ACC112 (cell line): Measurements from ENCODE around the gene MAX.
A peak's percentile ranks its signal among the peaks of the same experiment; 100 is the strongest.

Source experiments
- H2AFZ ChIP-seq: fragments of 200-600 bp; sonication (generic); one replicate; pipeline ENCODE4 v1.6.0; 2017; ENCODE audit warnings: antibody characterized with exemption, low read length; ENCODE audit not compliant: unreplicated experiment
- H3K27ac ChIP-seq: fragments of 200-600 bp; sonication (generic); 2 replicates; pipeline ENCODE4 v1.5.1; 2014; ENCODE audit warnings: low read depth, mild to moderate bottlenecking, antibody characterized with exemption, low read length, moderate library complexity
- H3K27me3 ChIP-seq: fragments of 200-600 bp; sonication (generic); 2 replicates; pipeline ENCODE4 v1.6.1; 2014; ENCODE audit warnings: mild to moderate bottlenecking, antibody characterized with exemption, low read length, moderate library complexity, mixed read lengths; ENCODE audit not compliant: insufficient read depth
- H3K36me3 ChIP-seq: fragments of 200-600 bp; sonication (generic); 2 replicates; pipeline ENCODE4 v1.6.1; 2016; ENCODE audit warnings: mild to moderate bottlenecking, antibody characterized with exemption, low read length, moderate library complexity, mixed read lengths; ENCODE audit not compliant: insufficient read depth
- H3K4me1 ChIP-seq: fragments of 200-600 bp; sonication (generic); one replicate; pipeline ENCODE4 v1.6.1; 2016; ENCODE audit warnings: low read length, mixed read lengths; ENCODE audit not compliant: insufficient read depth, unreplicated experiment, control insufficient read depth
- H3K4me3 ChIP-seq: fragments of 200-600 bp; sonication (generic); 2 replicates; pipeline ENCODE4 v1.5.1; 2014; ENCODE audit warnings: mild to moderate bottlenecking, low read depth, low read length
- H3K79me2 ChIP-seq: fragments of 200-600 bp; sonication (generic); one replicate; pipeline ENCODE4 v1.6.0; 2016; ENCODE audit warnings: low read length; ENCODE audit not compliant: control insufficient read depth, unreplicated experiment, insufficient read depth

MAX gene, protein sequence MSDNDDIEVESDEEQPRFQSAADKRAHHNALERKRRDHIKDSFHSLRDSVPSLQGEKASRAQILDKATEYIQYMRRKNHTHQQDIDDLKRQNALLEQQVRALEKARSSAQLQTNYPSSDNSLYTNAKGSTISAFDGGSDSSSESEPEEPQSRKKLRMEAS

DNA sequence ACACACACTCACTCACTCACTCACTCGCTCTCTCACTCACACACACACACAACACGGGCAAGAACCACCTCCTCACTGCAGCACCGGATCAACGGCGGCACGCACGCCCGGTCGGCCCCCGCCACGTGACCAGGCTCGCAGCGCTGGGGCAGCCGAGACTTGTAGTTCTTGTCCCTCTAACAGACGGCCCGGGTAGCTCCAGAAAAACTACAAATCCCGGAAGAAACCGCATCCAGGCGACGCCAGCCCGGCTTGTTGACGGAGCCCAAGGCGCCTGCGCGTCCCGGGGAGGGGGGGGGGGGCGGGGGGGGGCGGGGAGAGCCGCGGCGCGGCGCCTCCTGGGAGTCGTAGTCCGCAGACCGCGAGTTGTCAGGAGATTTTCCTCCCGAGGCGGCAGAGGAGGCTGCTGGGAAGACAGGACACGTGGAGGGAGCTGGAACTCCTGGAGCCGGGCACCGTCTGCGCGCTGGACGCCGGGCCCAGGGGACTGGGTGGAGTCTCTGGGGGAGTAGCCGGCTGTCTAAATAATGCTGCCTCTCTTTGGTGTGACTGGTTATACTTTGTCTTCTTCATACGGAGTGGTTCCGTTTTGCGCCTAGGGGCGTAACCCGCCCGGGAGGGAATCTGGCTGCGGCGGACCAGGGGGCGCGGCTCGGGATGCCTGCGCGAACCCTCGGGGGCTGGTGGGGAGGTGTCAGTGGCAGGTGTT, at the start of gene MAX:
Gene MAX (minus strand): TSS at position 77 of the 709 bp plus-strand sequence. CDS start 178 bp downstream, outside the sequence.
- Histone ChIP-seq H3K36me3 (0 out of 2 replicates have a peak, but pooled peaks cover 4% of the 10 kb centered on the region), H2AFZ (peak within 1 kb of the TSS; percentile 90), H3K79me2 (peaks cover 42% of the 10 kb centered on the region), H3K27me3 (no peaks in the 10 kb centered on the region), H3K4me3 (peak within 1 kb of the TSS; percentile 96), H3K27ac (peak within 1 kb of the TSS; percentile 70), H3K4me1 (peaks cover 27% of the 10 kb centered on the region)

DNA sequence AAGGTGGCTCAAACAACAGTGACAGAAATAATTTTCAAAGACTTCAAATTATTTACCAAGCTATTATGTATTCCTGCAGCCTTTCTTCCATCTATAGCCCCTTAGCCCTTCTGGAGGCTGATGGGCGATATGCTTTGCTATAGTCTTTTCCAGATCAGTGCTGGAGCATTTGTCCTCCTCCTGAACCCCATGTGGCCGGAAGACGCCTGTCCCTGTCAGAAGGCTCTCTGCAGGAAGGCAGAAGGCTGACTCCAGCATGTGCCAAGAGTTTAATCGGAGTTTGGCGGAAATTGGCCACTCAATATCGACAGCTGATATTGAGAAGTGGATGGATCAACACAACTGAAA, 49.3 kb upstream of the MAX start:
- Histone ChIP-seq H3K36me3 (no peaks in the 10 kb centered on the region), H3K27me3 (no peaks in the 10 kb centered on the region), H3K4me1 (peaks cover 3% of the 10 kb centered on the region), H3K79me2 (no peaks in the 10 kb centered on the region), H2AFZ (no peak overlapping the region), H3K4me3 (no peak overlapping the region), H3K27ac (no peak overlapping the region)

DNA sequence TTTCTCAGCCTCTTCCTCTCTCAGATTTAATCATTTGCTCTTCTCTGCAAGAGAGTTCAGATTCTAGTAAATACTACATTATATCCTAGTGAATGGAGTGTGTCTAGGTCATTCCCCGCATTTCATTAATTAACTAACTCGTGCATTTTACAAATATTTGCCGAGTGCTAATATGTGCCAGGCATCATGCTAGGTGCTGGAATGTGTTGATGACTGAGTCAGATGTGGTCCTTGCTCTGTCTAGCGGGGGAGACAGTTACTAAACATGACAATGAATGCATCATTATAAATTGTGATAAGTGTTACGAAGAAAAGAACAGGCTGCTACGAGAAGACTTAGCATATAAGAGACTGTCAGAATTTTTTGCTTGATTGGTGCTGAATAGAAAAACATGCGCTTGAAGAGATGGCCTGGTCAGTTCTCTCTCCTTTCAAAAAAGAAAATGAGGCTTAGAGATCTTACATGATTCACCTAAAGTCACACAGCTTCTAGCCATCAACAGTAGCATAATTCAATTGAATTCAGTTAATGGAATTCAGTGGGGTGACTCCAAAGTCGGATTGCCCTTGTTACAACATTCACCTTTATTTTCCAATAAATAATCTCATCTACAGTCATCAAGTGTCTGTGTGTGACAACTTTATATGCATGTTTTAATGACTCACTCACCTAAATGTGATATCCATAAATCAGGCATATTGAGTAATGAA, 48.7 kb upstream of the MAX start:
- H3K27me3 ChIP-seq, result no peaks in the 10 kb centered on the region
- H2AFZ ChIP-seq, result no peak overlapping the region
- H3K36me3 ChIP-seq, result no peaks in the 10 kb centered on the region
- no peak overlapping the region for H3K4me3 ChIP-seq
- no peaks in the 10 kb centered on the region for H3K79me2 ChIP-seq
- H3K27ac ChIP-seq, result no peak overlapping the region
- H3K4me1 ChIP-seq, result no peaks in the 10 kb centered on the region

DNA sequence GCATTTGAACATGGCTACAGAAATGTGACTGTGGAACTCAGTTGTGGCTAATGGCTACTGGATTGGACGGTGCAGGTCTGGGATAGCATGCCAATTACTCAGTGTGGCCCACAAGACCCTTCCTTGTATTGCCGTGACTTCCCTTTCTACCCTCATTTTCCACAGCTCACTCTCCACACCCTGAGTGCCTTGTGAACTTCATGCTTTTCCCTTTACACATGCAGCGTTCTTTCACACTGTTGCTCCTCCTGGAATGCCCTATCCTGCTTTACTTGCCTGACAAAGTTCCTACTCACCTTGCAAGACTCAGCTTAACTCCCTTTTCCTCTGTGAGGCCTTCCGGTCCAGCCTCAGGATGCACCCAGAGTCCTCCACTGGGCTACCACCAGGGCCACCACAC, 46.8 kb upstream of the MAX start:
- Histone ChIP-seq H3K4me1 (no peaks in the 10 kb centered on the region), H3K27me3 (peaks cover 12% of the 10 kb centered on the region), H3K36me3 (no peaks in the 10 kb centered on the region), H2AFZ (no peak overlapping the region), H3K79me2 (no peaks in the 10 kb centered on the region), H3K27ac (no peak overlapping the region), H3K4me3 (no peak overlapping the region)

DNA sequence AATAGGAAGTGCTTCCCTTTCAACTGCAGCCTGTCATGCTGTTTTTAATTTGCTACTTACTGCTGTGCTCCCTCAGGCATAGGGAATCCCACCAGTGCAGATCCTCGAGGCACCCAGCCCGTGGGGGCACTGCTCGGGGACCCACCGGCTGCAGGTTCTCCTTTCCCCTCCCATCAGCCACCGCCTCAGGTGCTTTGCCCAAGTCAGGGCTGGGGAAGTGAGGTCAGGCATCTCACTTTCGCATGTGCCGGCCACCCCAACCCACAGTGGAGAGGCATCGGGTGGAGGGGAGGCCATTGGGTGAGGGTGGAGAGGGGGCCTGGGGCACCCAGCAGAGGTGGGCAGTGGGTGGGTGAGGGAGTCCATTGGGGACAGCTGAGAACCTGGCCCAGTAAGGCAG, 41.9 kb upstream of the MAX start:
- H2AFZ ChIP-seq, result no peak overlapping the region
- H3K79me2 ChIP-seq, result no peaks in the 10 kb centered on the region
- H3K36me3 ChIP-seq, result no peaks in the 10 kb centered on the region
- peaks cover 31% of the 10 kb centered on the region for H3K27me3 ChIP-seq
- H3K4me1 ChIP-seq, result no peaks in the 10 kb centered on the region
- no peak overlapping the region for H3K27ac ChIP-seq
- H3K4me3 ChIP-seq, result no peak overlapping the region

DNA sequence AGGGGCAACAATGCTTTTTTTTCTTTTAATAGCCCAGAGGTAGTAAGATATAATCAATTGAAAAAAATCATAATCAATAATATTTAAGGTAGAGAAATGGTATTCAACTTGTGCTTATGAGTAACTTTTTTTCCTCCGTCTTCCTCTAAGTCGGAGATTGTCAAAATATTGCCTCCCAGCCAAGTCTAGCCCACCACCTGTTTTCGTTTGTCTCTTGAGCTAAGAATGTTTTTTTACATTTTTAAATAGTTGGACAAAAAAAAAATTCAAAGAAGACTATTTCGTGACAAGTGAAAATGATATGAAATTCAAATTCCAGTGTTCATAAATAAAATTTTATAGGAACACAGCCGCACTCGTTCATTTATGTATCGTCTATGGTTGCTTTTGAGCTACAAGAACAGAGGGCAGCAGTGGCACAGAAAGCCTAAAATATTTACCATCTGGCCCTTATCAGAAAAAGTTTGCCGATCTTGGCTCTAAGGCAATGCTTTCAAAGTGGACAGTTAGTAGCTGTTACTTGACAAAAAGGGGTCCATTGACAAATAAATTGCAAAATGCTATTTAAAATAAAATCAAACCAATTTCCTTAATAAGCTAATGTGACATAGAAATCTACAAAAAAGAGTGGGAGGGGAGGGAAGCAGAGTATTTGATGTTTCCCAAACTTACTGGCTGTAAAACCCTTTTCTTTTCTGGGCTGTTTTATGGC, 40.8 kb upstream of the MAX start:
- no peak overlapping the region for H2AFZ ChIP-seq
- H3K27me3 ChIP-seq, result peaks cover 31% of the 10 kb centered on the region
- H3K79me2 ChIP-seq, result no peaks in the 10 kb centered on the region
- H3K4me3 ChIP-seq, result no peak overlapping the region
- H3K4me1 ChIP-seq, result no peaks in the 10 kb centered on the region
- no peak overlapping the region for H3K27ac ChIP-seq
- H3K36me3 ChIP-seq, result no peaks in the 10 kb centered on the region

DNA sequence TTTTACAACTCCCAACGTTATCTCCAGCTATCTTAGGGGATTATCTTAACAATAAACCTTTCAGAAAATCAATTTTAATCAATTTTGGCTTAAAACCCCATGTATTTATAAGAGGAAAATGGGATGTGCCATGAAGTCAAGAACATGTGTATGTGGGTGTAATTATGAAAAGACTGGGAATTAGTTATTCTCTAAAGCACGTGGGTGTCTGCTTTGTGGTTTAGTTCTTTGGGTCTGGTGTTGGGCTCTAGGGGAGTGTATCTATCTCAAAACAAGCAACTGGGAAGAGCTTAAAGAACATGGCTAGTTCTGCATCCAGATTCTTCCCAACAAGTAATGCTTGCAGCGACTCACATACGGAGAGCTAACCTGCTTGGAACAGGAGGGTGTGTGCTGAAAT, 40.1 kb upstream of the MAX start:
- H3K4me3 ChIP-seq, result no peak overlapping the region
- no peaks in the 10 kb centered on the region for H3K36me3 ChIP-seq
- no peaks in the 10 kb centered on the region for H3K4me1 ChIP-seq
- peaks cover 31% of the 10 kb centered on the region for H3K27me3 ChIP-seq
- no peak overlapping the region for H3K27ac ChIP-seq
- no peak overlapping the region for H2AFZ ChIP-seq
- no peaks in the 10 kb centered on the region for H3K79me2 ChIP-seq

DNA sequence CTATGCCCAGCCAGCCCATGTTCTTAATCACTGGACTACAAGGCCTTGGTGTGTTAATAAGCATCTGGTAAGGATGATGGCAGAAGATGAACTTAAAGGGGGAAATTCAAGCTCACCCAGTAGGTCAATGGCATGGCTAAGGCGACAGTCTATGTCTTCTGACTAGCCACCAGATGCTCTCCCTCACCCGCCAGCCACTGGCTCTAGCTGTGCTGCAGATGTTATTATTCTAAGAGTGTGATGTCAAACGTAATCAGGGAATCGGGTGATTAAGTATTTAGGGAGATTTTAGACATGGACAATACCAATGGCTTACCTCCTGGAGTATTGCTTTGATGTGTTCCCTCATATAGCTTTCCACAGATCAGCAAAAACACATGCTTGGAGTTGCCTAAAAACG, 39.2 kb upstream of the MAX start:
- Histone ChIP-seq H2AFZ (no peak overlapping the region), H3K4me3 (no peak overlapping the region), H3K79me2 (no peaks in the 10 kb centered on the region), H3K36me3 (no peaks in the 10 kb centered on the region), H3K27me3 (peaks cover 31% of the 10 kb centered on the region), H3K4me1 (no peaks in the 10 kb centered on the region), H3K27ac (no peak overlapping the region)

DNA sequence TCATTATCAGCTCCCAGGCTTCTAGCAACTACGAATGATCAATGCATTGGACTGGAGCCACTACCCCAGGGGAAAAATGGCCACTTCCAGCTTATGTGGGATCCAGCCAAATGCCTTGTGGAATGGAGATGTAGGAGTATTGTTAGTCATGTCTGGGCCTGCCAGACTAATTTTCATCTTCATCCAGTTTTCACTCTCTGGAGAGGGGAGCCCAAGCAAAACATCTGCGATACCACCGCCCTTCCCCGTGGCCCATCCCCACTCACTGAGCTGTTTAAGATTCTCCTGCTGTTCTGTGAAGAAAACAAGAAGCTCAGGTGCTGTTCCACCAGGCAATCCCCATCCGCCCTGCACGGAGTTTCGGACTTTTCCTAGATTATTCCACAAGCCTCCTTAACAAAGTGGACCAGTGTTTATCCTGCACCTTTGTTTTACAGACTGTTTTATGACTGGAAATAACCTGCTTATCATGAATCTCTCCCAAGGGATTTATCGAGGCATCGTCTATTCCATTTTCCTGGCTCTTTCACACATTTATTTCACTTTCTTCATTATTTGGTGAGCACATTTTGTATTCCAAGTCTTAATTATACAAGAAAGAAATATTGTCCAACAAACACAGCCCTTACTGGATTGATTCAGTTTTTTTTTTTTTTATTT, 35.5 kb upstream of the MAX start:
- H2AFZ ChIP-seq, result no peak overlapping the region
- H3K79me2 ChIP-seq, result no peaks in the 10 kb centered on the region
- peaks cover 7% of the 10 kb centered on the region; the same call in 1 of the 2 replicates for H3K27me3 ChIP-seq
- no peak overlapping the region for H3K4me3 ChIP-seq
- no peaks in the 10 kb centered on the region for H3K36me3 ChIP-seq
- H3K4me1 ChIP-seq, result no peaks in the 10 kb centered on the region
- H3K27ac ChIP-seq, result no peak overlapping the region
